ENCODE data around the gene C10orf53. TPM values are rescaled to one million over a fixed set of nuclear protein-coding genes. Genes with fewer than 3 reads are reported as not detected.
A peak's percentile ranks its signal among the peaks of the same experiment; 100 is the strongest.

The C10orf53 gene
- total and polyA plus RNA-seq, 2 of the 8 experiments (the other 6 are each of a cell fraction or from before 2014, with no cell fraction given), result not detected

DNA sequence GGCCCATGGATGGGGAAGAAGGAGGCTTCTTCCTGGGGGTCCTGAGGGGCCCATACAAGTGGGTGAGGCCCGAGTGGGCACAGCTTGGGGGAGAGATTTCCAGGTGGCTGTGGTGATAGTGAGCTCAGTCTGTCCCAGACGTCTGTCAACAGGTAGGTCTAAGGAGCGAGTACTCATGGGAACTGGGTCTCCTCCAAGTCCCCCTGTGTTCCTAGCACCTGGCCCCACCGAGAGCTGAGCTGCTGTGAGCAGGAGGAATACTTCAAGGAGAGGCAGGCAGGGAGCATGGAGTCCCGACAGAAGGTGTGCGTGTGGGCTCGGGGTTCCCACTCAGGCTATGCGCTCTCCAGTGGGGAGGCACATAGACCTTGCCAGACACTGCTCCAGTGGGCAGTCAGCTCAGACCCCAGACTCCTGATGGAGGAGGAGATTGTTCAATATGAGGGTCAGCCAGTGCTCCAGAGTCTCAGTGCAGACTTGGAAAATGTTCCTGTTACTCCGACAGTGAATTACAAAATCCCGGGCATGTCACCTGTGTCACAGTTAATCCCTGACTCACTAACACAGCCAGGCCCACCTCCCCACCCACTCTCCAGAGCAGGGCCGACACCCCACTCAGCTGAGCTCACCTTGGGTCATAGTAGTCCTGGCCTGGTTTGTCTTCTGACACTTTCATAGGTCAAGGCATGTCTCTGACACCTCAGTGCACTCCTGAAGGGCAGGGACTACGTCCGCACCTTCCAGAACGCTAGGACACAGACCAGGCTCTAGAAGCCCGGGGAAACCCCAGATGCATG, 28.2 kb upstream of the C10orf53 start:
- CTCF ChIA-PET (ENCODE audit: partially characterized antibody), result interaction anchor here (0.9 to 1.2 kb wide), 4 partner anchors 15 to 60 kb away, joined by 3 to 4 read pairs (median 3); no protein-coding TSS in a partner anchor
- Histone ChIP-seq H3K23ac (ENCODE audit: insufficient read length) (no peak overlapping the region), H2BK15ac (ENCODE audit: low read length) (no peak overlapping the region), H3K14ac (ENCODE audit: insufficient read length) (no peak overlapping the region), H2BK20ac (ENCODE audit: low read length) (no peak overlapping the region), H3K27me3 (replicated peaks in 1 of 4; ENCODE audit: control insufficient read depth in 3 of 4, extremely low read depth in 1 of 4, insufficient read depth in 3 of 4, low read length in 3 of 4) (peaks cover 0 to 2% (median 0%) of the 10 kb centered on the region in 4 experiments; a peak in 2 of 7 replicates), H3K23me2 (ENCODE audit: low read depth, low read length) (no peaks in the 10 kb centered on the region), H3K18ac (ENCODE audit: extremely low read depth, low read length) (no peak overlapping the region), H2BK120ac (replicated peaks; ENCODE audit: low read depth, low read length) (no peak overlapping the region), H3K9ac (replicated peaks in 1 of 4; ENCODE audit: extremely low read depth in 1 of 4, low read depth in 3 of 4, low read length in 3 of 4) (no peak overlapping the region), H3K4me2 (ENCODE audit: insufficient read depth in 1 of 2, low read depth in 2 of 2, low read length in 2 of 2) (no peak overlapping the region), H3K4me3 (ENCODE audit: extremely low read depth in 1 of 4, insufficient read depth in 2 of 4, low read depth in 3 of 4, low read length in 4 of 4) (no peak overlapping the region), H2AFZ (ENCODE audit: low read length) (no peak overlapping the region), H3K79me1 (ENCODE audit: low read depth, low read length) (no peaks in the 10 kb centered on the region), H3K36me3 (ENCODE audit: control insufficient read depth in 2 of 4, insufficient read depth in 4 of 4, low read length in 3 of 4) (no peaks in the 10 kb centered on the region), H3K27ac (ENCODE audit: low read depth, low read length) (no peak overlapping the region), H4K20me1 (replicated peaks in 1 of 2; ENCODE audit: control insufficient read depth in 1 of 2, insufficient read depth in 2 of 2, low read length in 2 of 2) (no peaks in the 10 kb centered on the region), H4K91ac (replicated peaks; ENCODE audit: insufficient read length, low read length) (no peak overlapping the region), H2BK5ac (ENCODE audit: low read depth, low read length) (no peak overlapping the region), H3K4me1 (replicated peaks in 1 of 4; ENCODE audit: control insufficient read depth in 3 of 4, insufficient read depth in 4 of 4, low read length in 3 of 4) (peaks cover 0 to 4% (median 1%) of the 10 kb centered on the region in 4 experiments; a peak in 3 of 7 replicates), H3K9me3 (ENCODE audit: insufficient read depth in 2 of 2, low read depth in 1 of 2, low read length in 1 of 2) (no peaks in the 10 kb centered on the region), H2AK5ac (ENCODE audit: low read depth, low read length) (no peak overlapping the region), H3K4ac (replicated peaks; ENCODE audit: insufficient read length, low read depth, low read length) (no peak overlapping the region), H3K56ac (replicated peaks; ENCODE audit: insufficient read length, low read depth, low read length) (no peak overlapping the region), H4K5ac (ENCODE audit: insufficient read length, low read depth, low read length) (no peak overlapping the region), H2BK12ac (ENCODE audit: low read depth, low read length) (no peak overlapping the region), H3K79me2 (ENCODE audit: control insufficient read depth in 1 of 2, insufficient read depth in 2 of 2, low read length in 2 of 2) (no peaks in the 10 kb centered on the region), H4K8ac (ENCODE audit: extremely low read depth, insufficient read depth, low read length) (no peak overlapping the region)
- DNase-seq (ENCODE audit: low read depth in 1 of 2, low spot score in 2 of 2), result peak in 1 of 2 experiments; percentile 28
- FAIRE-seq, result no peak
- 89% methylated on average over 13 of the region's 15 CpGs; no CpG with 5 or more reads in 1 of the 2 experiments for WGBS, 2 experiments (ENCODE audit: extremely low coverage in 1 of 2, insufficient coverage in 1 of 2, insufficient read length in 1 of 2, insufficient replicate concordance in 2 of 2, low coverage in 1 of 2, low lambda C conversion rate in 2 of 2, missing lambda C conversion rate in 1 of 2)
- POLR2A ChIA-PET (ENCODE audit: partially characterized antibody), result no interaction called here
